Body of pancreas (tissue), 4 donors: Measurements from ENCODE around the gene COX19.

Source experiments
- POLR2A ChIP-seq, 3 donors: fragments of 450-650 bp; IDR thresholded peaks; one replicate each; pipeline ENCODE4 v1.6.1; 2016; ENCODE audit warnings: antibody characterized with exemption in 3 of 3, mild to moderate bottlenecking in 2 of 3
- TF ChIP-seq, protein P1 (sequence below), 7 experiments: fragments of 450-650 bp in 4 of 7; fragments of 200-600 bp in 3 of 7; sonication (generic) in 3 of 7; IDR thresholded peaks; one replicate each; pipeline ENCODE4 v1.5.1; 2016 to 2019; ENCODE audit warnings: antibody characterized with exemption in 7 of 7

DNA sequence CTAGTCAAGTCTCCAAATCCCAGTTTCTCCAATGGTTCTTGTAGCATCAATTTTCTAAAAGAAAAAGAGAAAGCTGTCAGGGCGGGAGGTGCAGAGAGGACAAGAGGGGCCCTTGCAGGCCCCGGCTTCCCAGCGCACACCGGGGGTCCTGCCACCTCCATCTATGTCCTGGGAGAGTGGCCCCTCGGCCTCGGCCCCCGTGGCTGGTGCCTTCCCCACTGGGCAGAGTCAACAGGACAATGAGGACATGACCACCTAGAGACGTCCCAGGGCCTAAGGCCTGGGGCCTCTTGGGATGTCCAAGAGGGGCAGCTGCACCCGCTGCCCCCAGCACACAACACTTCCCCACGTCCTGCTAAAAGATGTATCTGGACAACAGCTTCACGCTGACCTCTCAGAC is 5.9 kb downstream of the COX19 start:
- no peak for TF ChIP-seq POLR2A (IDR thresholded peaks at IDR 0.05)
- TF ChIP-seq, protein P1, sequence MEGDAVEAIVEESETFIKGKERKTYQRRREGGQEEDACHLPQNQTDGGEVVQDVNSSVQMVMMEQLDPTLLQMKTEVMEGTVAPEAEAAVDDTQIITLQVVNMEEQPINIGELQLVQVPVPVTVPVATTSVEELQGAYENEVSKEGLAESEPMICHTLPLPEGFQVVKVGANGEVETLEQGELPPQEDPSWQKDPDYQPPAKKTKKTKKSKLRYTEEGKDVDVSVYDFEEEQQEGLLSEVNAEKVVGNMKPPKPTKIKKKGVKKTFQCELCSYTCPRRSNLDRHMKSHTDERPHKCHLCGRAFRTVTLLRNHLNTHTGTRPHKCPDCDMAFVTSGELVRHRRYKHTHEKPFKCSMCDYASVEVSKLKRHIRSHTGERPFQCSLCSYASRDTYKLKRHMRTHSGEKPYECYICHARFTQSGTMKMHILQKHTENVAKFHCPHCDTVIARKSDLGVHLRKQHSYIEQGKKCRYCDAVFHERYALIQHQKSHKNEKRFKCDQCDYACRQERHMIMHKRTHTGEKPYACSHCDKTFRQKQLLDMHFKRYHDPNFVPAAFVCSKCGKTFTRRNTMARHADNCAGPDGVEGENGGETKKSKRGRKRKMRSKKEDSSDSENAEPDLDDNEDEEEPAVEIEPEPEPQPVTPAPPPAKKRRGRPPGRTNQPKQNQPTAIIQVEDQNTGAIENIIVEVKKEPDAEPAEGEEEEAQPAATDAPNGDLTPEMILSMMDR (IDR thresholded peaks at IDR 0.05) = no peak
